Heart right ventricle (tissue), 16 donors: ENCODE results near the gene AGBL4. TPM values are rescaled to one million over a fixed set of nuclear protein-coding genes. Genes with fewer than 3 reads are reported as not detected.

Experiments
- ATAC-seq, 8 donors: fragments of 200-7000 bp; cut with Tn5 transposase; one replicate each; pipeline ENCODE4 v1.9.1; 2020; ENCODE audit warnings: mild to moderate bottlenecking in 8 of 8, moderate library complexity in 8 of 8, moderate number of reproducible peaks in 1 of 8
- DNase-seq, 2 donors: peaks; one replicate each; pipeline ENCODE4 v3.0.0-alpha.2; 2020
- H3K27ac ChIP-seq, 10 donors: fragments of 200-600 bp; sonication (generic) in 2 of 10; one replicate each; pipeline versions ENCODE4 v1.5.0 to v1.8.0; 2020 to 2022; ENCODE audit warnings: mild to moderate bottlenecking in 3 of 10
- H3K27me3 ChIP-seq, 7 donors: fragments of 200-600 bp; one replicate each; pipeline ENCODE4 v1.8.0; 2021 to 2022; ENCODE audit warnings: mild to moderate bottlenecking in 2 of 7
- H3K36me3 ChIP-seq, 9 donors: fragments of 200-600 bp; sonication (generic) in 1 of 9; one replicate each; pipeline versions ENCODE4 v1.5.0 to v1.8.0; 2020 to 2022; ENCODE audit warnings: mild to moderate bottlenecking in 2 of 9
- H3K4me1 ChIP-seq, 9 donors: fragments of 200-600 bp; sonication (generic) in 1 of 9; one replicate each; pipeline versions ENCODE4 v1.5.0 to v1.8.0; 2020 to 2022; ENCODE audit warnings: mild to moderate bottlenecking in 4 of 9
- H3K4me3 ChIP-seq, 10 donors: fragments of 200-600 bp; sonication (generic) in 2 of 10; one replicate each; pipeline versions ENCODE4 v1.5.0 to v1.8.0; 2020 to 2022; ENCODE audit warnings: mild to moderate bottlenecking in 7 of 10, moderate library complexity in 2 of 10
- H3K9me3 ChIP-seq, 11 donors: fragments of 200-600 bp in 10 of 11; sonication (generic) in 2 of 11; one replicate each; pipeline versions ENCODE4 v1.5.0 to v1.8.0; 2013 to 2022; ENCODE audit warnings: mild to moderate bottlenecking in 2 of 11, control low read depth in 1 of 11, moderate library complexity in 1 of 11
- whole genome bisulfite sequencing, 2 donors: extraction: QIAGEN DNeasy Blood & Tissue Kit; methylation state at CpG; one replicate each; pipeline ENCODE4 v1.1.7; 2013; ENCODE audit warnings: inconsistent platforms in 1 of 2; 5-methylcytosine and 5-hydroxymethylcytosine counted together
- intact Hi-C, 10 donors: fragments of 100-400 bp; cut with DNase I; formaldehyde crosslinking; loops; one replicate each; pipeline versions ENCODE4 v1.11.1 to v1.14.2; 2022
- polyA plus RNA-seq, 2 donors: library from polyadenylated mRNA; stranded (reverse); fragments of 200-250 nt; gene quantifications; one replicate each; pipeline ENCODE4 v1.2.3, GENCODE V29; 2013
- total RNA-seq, 10 donors: library from RNA; stranded (reverse); fragmentation: NEBNext Ultra II Directional in 3 of 10; extraction: Animal tissue kit (Norgen Biotek cat#: 25700) in 3 of 10; gene quantifications; one replicate each; pipeline versions ENCODE4 v1.2.1 to v1.2.4, GENCODE V29; 2021 to 2023
- TF ChIP-seq, protein P1 (sequence below), 9 donors: fragments of 200-600 bp; sonication (generic) in 2 of 9; IDR thresholded peaks; one replicate each; pipeline versions ENCODE4 v1.5.0 to v1.8.0; 2021 to 2022; ENCODE audit warnings: antibody characterized with exemption in 9 of 9, mild to moderate bottlenecking in 5 of 9, moderate library complexity in 1 of 9
- donor health status: Arrhythmogenic right ventricular cardiomyopathy.
- donor health status: ischemic (EF 13 %, LVEDD 7.1; RV severe dilation, severe dysfunction).
- donor health status: healthy with polysubstance abuse.
- donor health status: DM: no; HTN: yes; CAD: no.
- donor health status: DM: no; HTN: no; CAD: no.
- donor health status: ischemic (EF 25% LVEDD 6.9; RV normal size, moderate dysfunction).
- donor health status: ischemic (EF 25% LVEDD 5.7; RV mildly dilated, moderate dysfunction).
- donor health status: healthy.
- donor health status: DM: yes; HTN: yes; CAD: no.
- donor health status: Ischemic cardiomyopathy.
- donor health status: ischemic (EF 35%, LVEDD 5.7; RV mildly dilated, moderate dysfunction).
- donor health status: nonischemic (EF 11% LVEDD 7.7; RV severe dilation, severe dysfunction).
- donor health status: DM: yes; HTN: yes; CAD: no.
- donor health status: PGD.
- donor health status: ischemic (EF 29% LVEDD 5.4; RV normal size, mild dysfunction).
- donor health status: nonischemic (EF 23%, LVEDD 6.1; RV moderate dilation, normal function).

The AGBL4 gene
- total and polyA plus RNA-seq, 12 donors: 0.04 to 0.93 (median 0.46) TPM; not detected in 2

DNA sequence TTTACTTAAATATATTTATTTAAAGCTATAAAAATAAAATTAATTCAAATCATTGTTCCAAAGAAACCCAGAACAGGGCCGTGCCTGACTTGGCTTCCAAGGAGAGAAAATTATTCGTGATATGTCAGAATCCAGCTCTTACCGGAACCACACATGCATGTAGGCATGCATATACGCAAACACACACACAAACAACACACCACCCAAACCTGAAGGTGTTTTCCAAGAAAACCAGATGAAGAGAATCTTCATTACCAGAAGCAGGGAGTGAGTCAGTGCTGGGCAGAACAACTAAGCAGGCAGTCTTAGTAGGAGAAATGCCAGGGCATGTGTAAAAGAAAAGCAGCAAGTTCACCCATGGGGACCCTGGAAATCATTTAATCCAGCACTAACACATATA, 815.0 kb downstream of the AGBL4 start:
- H3K4me3 ChIP-seq: no peak overlapping the region
- no peaks in the 10 kb centered on the region for H3K9me3 ChIP-seq
- ATAC-seq: no peak
- H3K27me3 ChIP-seq: no peaks in the 10 kb centered on the region
- intact Hi-C loops: no loop called here
- WGBS, 2 donors: 81 to 93% methylated on average over 4 of the region's 4 CpGs
- H3K4me1 ChIP-seq: no peaks in the 10 kb centered on the region
- no peak overlapping the region for H3K27ac ChIP-seq
- H3K36me3 ChIP-seq: no peaks in the 10 kb centered on the region
- DNase-seq: no peak
- TF ChIP-seq, protein P1, sequence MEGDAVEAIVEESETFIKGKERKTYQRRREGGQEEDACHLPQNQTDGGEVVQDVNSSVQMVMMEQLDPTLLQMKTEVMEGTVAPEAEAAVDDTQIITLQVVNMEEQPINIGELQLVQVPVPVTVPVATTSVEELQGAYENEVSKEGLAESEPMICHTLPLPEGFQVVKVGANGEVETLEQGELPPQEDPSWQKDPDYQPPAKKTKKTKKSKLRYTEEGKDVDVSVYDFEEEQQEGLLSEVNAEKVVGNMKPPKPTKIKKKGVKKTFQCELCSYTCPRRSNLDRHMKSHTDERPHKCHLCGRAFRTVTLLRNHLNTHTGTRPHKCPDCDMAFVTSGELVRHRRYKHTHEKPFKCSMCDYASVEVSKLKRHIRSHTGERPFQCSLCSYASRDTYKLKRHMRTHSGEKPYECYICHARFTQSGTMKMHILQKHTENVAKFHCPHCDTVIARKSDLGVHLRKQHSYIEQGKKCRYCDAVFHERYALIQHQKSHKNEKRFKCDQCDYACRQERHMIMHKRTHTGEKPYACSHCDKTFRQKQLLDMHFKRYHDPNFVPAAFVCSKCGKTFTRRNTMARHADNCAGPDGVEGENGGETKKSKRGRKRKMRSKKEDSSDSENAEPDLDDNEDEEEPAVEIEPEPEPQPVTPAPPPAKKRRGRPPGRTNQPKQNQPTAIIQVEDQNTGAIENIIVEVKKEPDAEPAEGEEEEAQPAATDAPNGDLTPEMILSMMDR (IDR thresholded peaks at IDR 0.05): no peak

DNA sequence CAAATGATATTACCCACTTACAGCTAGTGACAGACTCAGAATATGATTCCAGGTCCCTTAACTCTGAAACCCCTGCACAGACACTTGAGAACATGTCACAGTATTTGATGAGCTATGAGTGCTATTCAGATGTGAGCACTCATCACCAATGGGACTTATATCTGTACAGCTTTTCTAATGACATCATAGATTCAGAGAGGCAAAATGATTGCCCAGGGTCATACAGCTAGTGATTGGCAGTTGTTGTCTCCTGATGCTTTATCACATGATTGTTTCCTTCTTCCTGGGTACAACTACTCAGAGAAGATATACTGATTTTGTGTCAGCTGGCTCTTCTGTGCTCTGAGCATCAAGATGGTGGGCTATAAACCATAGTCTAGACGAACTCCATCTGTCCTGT, 819.0 kb downstream of the AGBL4 start:
- Histone ChIP-seq H3K9me3 (peaks cover 0 to 16% (median 3%) of the 10 kb centered on the region in 11 donors), H3K27me3 (no peaks in the 10 kb centered on the region), H3K4me3 (no peak overlapping the region), H3K4me1 (no peaks in the 10 kb centered on the region), H3K27ac (no peak overlapping the region), H3K36me3 (no peaks in the 10 kb centered on the region)
- TF ChIP-seq, protein P1 (IDR thresholded peaks at IDR 0.05): no peak
- ATAC-seq: no peak
- no peak for DNase-seq
- intact Hi-C loops: no loop called here
- 35 to 51% methylated on average over 1 of the region's 1 CpG for WGBS, 2 donors

GRCh38 chr1:49200738-49201137, 823.0 kb downstream of the AGBL4 start:
- H3K27me3 ChIP-seq: peaks cover 0 to 6% (median 0%) of the 10 kb centered on the region in 7 donors
- no peaks in the 10 kb centered on the region for H3K36me3 ChIP-seq
- peaks cover 0 to 27% (median 3%) of the 10 kb centered on the region in 11 donors for H3K9me3 ChIP-seq
- H3K4me1 ChIP-seq: no peaks in the 10 kb centered on the region
- no peak overlapping the region for H3K4me3 ChIP-seq
- 33 to 37% methylated on average over 1 of the region's 1 CpG for WGBS, 2 donors
- no peak for ATAC-seq
- intact Hi-C loops: no loop called here
- TF ChIP-seq, protein P1 (IDR thresholded peaks at IDR 0.05): no peak
- DNase-seq: no peak
- no peak overlapping the region for H3K27ac ChIP-seq

GRCh38 chr1:49199564-49199963, 824.2 kb downstream of the AGBL4 start:
- ATAC-seq: no peak
- Histone ChIP-seq H3K36me3 (no peaks in the 10 kb centered on the region), H3K4me3 (no peak overlapping the region), H3K4me1 (no peaks in the 10 kb centered on the region), H3K27me3 (peaks cover 0 to 6% (median 0%) of the 10 kb centered on the region in 7 donors), H3K27ac (no peak overlapping the region), H3K9me3 (peaks cover 0 to 38% (median 4%) of the 10 kb centered on the region in 11 donors)
- intact Hi-C loops: no loop called here
- TF ChIP-seq, protein P1 (IDR thresholded peaks at IDR 0.05): no peak
- no peak for DNase-seq
